Stimulated activated naive CD4-positive, alpha-beta T cell treated with Interleukin-2 at 50 U/mL for 16 hours (primary cell): ENCODE measurements around the gene EIF4E2.

Experiments used
- DNase-seq: peaks from one replicate; lab custom pipeline; 2025; lab: John Stamatoyannopoulos, UW

The EIF4E2 gene

GRCh38 chr2:232538671-232539070 is 11.8 kb upstream of the EIF4E2 start:
- DNase-seq: no peak

- DNase-seq: no peak
These were observed 10.9 kb upstream of the EIF4E2 start, which contains the start of gene CHRNG for GRCh38 chr2:232539298-232540231. Gene CHRNG, plus strand, starts transcription at chr2:232539692. Its CDS starts 56 bp downstream, at chr2:232539748.

DNA sequence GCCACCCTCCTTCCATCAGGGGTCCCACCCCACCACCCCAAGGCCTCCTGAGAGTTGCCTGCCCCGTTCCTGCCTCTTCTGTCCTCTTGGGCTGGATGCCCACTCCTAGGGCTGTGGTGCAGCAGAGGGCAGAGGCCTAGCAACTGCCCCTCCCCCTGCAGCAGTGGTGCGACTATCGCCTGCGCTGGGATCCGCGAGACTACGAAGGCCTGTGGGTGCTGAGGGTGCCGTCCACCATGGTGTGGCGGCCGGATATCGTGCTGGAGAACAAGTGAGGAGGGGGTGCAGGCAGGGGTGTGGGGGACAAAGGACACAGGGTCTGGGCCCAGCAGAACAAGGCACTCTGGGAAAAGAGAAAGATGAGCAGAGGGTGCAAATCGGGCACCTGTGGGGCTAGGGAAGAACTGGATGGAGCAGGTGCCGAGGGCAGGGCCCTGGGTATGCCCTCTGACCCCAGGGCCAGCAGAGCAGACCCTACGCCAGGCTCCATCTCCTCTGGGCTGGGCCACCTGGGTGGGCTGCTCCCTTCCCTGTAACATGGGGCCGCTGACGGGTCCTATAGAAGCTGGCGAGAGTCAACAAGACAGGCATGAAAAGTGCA is 9.9 kb upstream of the EIF4E2 start:
- DNase-seq: no peak

DNA sequence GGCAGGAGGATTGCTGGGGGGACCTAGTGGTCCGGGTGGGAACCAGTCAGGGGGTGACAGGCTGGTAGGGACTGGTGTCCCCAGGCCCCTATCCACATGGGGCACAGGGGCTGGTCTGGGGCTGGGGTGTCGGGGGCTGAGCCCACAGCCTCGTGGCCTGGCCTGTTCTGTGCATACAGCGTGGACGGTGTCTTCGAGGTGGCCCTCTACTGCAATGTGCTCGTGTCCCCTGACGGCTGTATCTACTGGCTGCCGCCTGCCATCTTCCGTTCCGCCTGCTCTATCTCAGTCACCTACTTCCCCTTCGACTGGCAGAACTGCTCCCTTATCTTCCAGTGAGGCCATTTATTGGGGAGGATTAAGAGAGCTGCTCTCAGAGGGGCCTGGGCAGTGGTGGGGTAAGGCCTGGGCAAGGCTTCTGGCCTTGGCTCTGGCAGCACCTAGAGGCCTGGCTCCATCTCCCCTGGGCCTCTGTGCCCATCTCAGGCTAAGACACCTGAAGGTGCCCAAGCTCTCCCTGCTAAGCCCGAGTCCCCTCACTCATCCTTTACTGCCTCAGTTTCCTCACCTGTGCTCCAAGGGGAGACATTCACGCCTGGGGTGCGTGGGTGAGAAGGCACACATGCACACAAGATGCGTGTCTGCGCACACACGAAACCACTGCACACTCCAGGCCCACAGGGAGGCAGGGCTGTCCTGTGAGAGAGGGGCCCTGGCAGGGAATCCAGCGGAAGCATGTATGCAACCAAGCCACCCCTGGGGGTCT is 9.1 kb upstream of the EIF4E2 start:
- no peak for DNase-seq

DNA sequence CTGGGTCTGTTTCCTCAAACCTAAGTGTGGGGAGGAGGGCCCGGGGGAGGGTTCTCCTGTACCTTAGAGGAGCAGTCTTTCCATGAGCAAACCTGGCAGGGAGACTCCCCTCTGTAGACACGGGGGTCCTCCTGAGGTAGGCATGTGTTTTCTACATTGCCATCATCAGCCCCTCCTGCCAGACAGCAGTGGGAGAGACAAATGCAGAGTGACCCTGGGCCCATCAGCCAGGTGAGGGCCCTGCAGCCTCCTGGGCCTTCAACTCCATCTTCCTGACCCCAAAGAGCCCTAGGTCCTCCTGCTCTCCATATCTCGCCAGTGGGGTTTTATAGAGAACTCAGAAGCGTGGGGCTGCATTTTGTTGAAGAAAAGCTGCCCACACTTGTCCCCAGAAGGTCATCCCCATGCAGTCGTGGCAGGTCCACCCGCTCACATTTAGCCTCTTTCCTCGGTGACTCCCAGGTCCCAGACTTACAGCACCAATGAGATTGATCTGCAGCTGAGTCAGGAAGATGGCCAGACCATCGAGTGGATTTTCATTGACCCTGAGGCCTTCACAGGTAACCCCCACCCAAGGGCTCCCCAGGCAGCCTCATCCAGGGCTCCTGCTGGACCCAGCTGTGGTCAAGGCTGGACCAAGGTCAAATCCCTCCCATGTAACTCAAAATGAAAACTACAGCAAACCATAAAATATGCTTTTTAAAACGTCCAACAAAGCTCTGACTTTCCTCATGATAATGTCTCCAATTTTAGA is 8.4 kb upstream of the EIF4E2 start:
- DNase-seq: no peak

GRCh38 chr2:232542715-232543467 is 7.6 kb upstream of the EIF4E2 start:
- no peak for DNase-seq

- no peak for DNase-seq
These were observed 7.0 kb upstream of the EIF4E2 start for GRCh38 chr2:232543491-232543890.

DNA sequence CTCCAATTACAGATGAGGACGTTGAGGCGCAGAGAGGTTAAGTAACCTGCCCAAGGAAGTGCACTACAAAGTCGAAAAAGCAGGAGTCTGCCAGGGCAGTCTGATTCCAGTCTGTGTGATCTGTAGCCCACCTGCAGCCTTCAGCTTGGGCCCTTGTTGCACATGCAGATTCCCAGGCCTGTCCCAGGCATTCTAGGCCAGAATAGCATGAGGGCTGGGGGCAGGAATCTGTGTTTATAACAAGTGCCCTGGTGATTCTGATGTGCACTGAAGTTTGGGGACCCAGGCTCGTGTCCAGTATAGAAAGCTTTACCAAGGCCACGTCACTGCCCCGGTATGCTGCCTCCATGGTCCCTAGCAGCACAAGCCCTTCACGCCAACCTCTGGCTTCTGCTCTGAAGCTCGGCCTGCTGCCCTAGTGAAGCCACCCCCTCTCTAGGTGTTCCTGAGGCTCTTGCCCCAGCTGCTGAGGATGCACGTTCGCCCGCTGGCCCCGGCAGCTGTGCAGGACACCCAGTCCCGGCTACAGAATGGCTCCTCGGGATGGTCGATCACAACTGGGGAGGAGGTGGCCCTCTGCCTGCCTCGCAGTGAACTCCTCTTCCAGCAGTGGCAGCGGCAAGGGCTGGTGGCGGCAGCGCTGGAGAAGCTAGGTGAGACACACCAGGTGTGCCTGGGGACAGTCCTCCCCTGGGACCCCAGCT is 6.4 kb upstream of the EIF4E2 start:
- no peak for DNase-seq

DNA sequence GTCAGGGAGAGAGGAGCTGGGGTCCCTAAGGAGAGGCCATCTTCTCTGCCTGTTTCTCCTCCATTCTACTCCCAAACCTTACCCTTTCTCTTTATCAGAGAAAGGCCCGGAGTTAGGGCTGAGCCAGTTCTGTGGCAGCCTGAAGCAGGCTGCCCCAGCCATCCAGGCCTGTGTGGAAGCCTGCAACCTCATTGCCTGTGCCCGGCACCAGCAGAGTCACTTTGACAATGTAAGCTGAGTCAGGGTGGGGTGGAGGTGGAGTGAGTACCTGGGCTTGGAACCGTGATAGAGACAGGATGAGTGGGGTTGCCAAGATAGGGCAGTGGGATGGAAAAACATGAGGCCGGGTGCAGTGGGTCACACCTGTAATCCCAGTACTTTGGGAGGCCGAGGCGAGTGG is 5.8 kb upstream of the EIF4E2 start:
- no peak for DNase-seq

DNA sequence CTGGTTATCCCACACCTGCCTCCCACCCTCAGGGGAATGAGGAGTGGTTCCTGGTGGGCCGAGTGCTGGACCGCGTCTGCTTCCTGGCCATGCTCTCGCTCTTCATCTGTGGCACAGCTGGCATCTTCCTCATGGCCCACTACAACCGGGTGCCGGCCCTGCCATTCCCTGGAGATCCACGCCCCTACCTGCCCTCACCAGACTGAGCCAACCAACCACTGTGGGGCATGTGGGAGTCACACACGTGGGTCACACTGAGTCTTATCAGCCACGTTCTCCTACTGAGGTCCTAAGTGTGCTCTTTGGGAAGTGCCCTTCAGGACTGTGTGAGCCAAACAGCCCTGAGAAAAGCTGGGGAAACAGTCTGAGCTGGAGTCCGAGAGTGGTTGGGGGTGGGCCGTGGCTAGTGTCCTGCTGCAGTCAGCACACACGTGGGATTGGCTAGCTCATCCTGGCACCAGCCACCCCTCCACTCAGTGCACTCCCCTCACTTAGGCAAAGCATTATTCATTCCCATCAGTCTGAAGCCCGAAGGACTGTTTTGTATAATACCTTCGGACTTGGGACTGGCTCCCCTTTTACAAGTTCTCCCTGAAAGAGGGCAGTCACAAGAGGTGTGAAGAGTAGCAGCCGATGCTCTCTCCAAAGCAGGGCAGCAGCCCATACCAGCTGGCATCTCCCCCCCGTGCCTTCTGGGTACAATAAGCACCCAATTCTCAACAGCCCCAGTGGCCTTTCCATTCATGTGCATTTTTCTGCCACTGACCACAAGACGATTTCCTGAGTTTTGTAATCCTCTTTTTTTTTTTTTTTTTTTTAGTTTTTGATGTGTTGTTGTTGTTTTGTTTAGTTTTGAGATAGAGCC is 4.7 kb upstream of the EIF4E2 start:
- DNase-seq: no peak

GRCh38 chr2:232547991-232548390 is 2.5 kb upstream of the EIF4E2 start:
- DNase-seq: no peak

DNA sequence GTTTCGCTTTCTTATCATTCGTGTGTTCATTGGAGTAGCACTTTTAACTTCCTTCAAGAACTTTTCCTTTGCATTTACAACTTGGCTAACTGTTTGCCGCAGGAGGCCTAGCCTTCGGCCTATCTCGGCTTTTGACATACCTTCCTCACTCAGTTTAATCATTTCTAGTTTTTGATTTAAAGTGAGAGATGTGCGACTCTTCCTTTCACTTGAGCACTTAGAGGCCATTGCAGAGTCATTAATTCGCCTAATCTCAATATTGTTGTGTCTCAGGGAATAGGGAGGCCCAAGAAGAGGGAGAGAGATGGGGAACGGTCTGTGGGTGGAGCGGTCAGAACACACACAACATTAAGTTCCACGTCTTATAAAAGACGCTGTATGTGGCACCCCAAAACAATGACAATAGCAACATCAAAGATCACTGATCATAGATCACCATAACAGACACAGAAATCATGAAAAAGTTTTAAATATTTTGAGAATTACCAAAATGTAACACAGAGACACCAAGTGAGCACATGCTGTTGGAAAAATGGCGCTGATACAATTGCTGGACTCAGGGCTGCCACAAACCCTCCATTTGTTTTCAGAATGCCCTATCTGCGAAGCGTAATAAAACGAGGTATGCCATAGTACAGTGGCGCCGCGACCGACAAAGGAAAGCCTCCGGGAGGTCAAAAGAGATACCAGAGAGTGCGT is 685 bp upstream of the EIF4E2 start:
- no peak for DNase-seq

DNA sequence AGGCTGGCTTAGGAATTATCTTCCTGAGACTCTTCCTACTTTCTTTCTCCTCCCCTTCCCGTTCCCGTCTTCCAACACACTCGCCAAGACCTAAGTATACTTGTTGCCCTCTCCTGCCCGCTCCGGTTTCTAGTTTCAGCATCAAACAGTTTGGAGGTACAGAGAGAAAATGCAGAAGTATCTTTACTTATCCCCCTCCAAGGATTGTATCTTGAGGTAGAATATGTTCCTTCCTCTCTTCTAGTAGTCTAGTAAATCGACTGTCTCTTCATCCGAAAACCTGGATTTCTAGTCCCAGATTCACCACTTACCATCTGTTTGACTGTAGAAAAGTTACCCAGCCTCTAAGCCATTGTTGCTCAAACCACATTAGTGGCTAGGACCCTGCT is 755 bp downstream of the EIF4E2 start:
- DNase-seq: no peak

- DNase-seq: no peak
These were observed 1.3 kb downstream of the EIF4E2 start for GRCh38 chr2:232551776-232552175.

DNA sequence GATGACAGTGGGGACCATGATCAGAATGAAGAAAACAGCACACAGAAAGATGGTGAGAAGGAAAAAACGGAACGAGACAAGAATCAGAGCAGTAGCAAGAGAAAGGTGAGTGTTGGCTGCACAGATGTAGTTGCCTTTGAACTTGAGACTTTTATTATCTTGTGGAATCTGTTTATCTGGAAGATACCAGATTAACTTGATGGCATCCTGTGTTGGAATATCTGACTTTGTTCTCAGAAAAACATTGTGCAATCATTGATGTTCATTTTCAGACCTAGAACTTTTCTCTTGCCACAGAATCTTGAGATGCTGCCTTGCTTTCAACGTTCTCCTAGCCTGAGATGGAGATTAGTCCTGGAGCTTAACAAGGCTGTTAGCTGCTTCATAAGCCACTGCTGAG is 5.9 kb downstream of the EIF4E2 start:
- DNase-seq: no peak

DNA sequence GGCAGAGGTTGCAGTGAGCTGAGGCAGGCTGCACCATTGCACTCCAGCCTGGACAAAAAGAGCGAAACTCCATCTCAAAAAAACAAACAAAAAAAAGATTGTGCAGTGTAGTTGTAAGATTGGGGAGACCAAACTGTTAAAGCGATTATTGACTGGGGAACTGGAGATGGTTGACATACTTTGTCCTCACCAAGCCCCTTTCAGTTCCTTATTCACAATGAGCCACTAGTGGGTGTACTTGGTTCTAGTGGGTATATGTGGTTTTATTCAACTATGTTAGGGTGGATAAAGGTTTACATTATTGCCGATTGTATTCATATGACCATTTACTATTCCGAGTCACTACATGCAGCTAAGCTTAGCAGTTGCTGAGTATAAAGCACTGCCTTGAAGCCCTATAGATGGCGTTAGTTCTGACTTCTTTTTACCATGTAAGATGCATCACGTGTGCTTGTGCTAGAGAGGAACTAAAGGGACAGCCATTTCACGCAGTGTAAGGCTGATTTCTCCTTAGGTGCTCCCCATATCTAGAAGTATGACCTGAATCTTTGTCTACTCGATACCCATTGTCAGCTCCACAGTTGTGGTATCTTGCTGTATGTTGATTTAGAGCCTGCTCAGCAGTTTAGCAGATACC is 12.1 kb downstream of the EIF4E2 start:
- no peak for DNase-seq

GRCh38 chr2:232563580-232563979 is 13.1 kb downstream of the EIF4E2 start:
- DNase-seq: no peak

DNA sequence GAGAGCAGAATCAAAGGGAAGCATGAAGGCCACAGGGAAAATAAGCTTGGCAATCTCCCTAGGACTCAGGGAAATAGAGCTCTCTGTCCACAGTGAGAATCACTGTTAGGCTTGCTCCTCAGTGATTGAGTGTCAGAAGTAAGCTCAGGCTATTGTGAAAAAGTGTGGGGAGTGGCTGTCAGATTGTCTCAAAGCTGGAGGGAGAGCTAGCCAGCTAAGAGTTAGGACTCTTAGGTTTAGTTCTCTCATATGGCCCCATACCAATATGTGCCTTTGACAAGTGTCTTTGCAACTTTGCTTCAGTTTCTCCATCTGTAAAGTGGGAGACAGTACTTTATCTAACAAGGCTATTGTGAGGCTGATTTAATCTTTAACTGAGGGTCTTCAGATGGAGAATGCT is 17.2 kb downstream of the EIF4E2 start:
- DNase-seq: no peak

DNA sequence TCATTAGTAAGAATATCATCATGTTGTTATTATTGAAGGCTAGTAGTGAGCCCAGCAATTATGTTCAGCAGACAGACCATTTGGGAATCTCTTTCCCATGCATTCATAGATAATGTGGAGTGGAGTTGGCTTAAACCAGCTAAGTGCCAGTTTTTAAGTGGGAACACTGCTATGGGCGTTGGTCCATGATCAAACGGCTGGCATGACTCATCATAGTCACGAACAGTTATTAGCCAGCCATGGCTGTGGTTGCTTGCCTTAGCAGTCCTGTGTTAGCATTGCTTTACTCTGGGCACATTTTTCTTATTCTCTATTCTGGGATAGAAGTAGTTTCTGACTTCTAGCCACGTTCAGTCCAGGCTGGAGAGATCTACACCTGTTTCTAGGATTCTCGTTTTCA is 17.7 kb downstream of the EIF4E2 start:
- no peak for DNase-seq
